Adipocyte (in vitro differentiated cells): Measurements from ENCODE around the gene NCL.
"Not testable (repeated sequence)": the region's sequence is repeated elsewhere in the genome, so short reads cannot be mapped to it uniquely, and the experiment has no call there.

Experiments used
- DNase-seq: peaks from one replicate; pipeline ENCODE4 v3.0.0-alpha.2; 2015; ENCODE audit warnings: low read depth
- H3K27me3 ChIP-seq: replicated peaks from 2 replicates; pipeline ENCODE4 v1.7.0; 2013; ENCODE audit warnings: mild to moderate bottlenecking, low read length, moderate library complexity; ENCODE audit not compliant: control insufficient read depth, insufficient read depth
- H3K36me3 ChIP-seq: 2 replicates; pipeline ENCODE4 v1.7.0; 2013; ENCODE audit warnings: low read length, mild to moderate bottlenecking, moderate library complexity; ENCODE audit not compliant: control insufficient read depth, insufficient read depth, severe bottlenecking
- H3K4me1 ChIP-seq: 2 replicates; pipeline ENCODE4 v1.7.0; 2013; ENCODE audit warnings: mild to moderate bottlenecking, low read length, moderate library complexity; ENCODE audit not compliant: control insufficient read depth, insufficient read depth
- H3K4me3 ChIP-seq: 2 replicates; pipeline ENCODE4 v1.7.0; 2013; ENCODE audit warnings: mild to moderate bottlenecking, low read length, moderate library complexity
- H3K9ac ChIP-seq: 2 replicates; pipeline ENCODE4 v1.7.0; 2013; ENCODE audit warnings: mild to moderate bottlenecking, low read length, moderate library complexity
- H3K9me3 ChIP-seq: 2 replicates; pipeline ENCODE4 v1.7.0; 2013; ENCODE audit warnings: mild to moderate bottlenecking, low read length, moderate library complexity; ENCODE audit not compliant: control insufficient read depth

The NCL gene

DNA sequence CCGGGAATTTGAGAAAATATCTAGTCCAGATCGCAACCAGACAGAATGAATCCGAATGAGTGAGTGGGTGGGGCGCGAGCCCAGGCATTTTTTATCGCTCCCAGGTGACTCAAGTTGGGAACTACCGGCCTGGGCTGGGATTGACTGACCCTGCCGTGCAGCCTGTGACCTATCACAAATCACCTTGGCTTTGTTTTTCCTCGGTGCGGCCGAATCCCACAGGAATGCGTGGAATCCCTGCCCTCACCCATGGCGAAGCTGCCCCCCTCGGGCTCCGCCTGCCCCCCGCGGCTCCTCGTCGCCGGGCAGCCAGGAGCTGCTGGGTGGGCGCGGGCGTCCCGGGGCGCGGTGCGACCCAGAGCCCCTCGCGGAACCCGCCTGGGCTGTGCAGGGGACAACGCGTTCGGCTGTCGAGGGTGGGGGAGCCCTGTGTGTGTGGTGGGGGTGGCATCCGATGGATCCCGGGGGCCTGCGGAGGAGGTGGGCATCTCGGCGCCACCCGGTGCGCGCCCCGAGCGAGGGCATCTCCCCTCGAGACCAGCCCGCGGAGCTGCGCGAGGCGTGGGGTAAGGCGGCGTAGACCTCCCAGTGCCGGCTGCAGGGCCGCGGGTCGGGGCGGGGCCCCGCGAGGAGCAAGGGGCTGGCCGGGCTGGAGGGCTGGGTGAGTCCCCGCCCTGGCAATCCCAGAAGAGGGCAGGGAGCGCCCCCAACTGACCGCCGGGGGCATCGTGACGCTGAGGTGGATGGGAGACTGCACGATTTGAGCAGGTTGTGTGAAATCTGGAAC is 52.3 kb downstream of the NCL start:
- no peaks in the 10 kb centered on the region for H3K36me3 ChIP-seq
- H3K9ac ChIP-seq, result peak overlapping the region; percentile 74
- H3K4me1 ChIP-seq, result peaks cover 7% of the 10 kb centered on the region
- H3K9me3 ChIP-seq, result peaks cover 9% of the 10 kb centered on the region
- peak; percentile 93 for DNase-seq
- peak overlapping the region; percentile 77 for H3K4me3 ChIP-seq
- peaks cover 4% of the 10 kb centered on the region for H3K27me3 ChIP-seq

- H3K9ac ChIP-seq, result no peak overlapping the region
- H3K27me3 ChIP-seq, result peaks cover 4% of the 10 kb centered on the region
- no peaks in the 10 kb centered on the region for H3K36me3 ChIP-seq
- DNase-seq, result no peak
- H3K9me3 ChIP-seq, result peaks cover 9% of the 10 kb centered on the region
- H3K4me3 ChIP-seq, result peak overlapping the region; percentile 77
- peaks cover 7% of the 10 kb centered on the region for H3K4me1 ChIP-seq
These were observed 53.0 kb downstream of the NCL start for GRCh38 chr2:231411237-231411636.

DNA sequence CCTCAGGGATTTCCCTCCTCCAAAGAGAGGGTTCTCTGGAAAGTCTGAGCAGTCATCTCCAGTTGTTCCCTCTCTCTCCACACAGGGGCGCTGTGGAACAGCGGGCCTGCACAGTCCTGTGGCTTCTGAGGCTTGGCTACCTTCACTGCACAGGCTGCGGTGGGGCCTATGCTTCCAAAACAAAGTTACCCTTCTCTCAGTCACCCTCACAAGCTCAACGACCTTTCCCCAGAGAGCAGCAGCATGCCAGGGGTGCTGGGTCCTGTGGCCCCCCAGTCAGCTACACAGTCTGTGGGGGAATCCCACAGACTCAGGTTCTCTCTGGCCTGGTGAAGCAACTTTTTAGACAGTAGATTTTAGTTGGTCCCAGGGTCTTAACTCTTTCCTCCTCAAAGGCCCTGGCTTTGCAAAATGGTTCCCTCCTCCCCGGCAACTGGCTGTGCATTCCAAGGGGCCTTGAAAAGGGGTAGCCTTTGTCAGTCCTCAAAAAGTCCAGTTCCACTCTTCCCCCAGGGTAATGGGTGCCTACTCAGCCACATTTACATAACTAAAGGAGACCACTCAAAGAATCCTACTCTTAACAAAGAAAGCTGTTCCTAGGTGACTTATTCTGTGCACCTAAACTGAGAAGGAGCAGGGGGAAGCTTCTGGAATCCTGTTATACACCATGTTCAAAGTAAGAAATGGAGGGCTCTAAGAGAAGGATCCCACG is 53.8 kb downstream of the NCL start:
- H3K4me1 ChIP-seq, result peaks cover 11% of the 10 kb centered on the region
- H3K9ac ChIP-seq, result no peak overlapping the region
- H3K9me3 ChIP-seq, result peaks cover 9% of the 10 kb centered on the region
- peaks cover 4% of the 10 kb centered on the region for H3K27me3 ChIP-seq
- H3K36me3 ChIP-seq, result no peaks in the 10 kb centered on the region
- no peak overlapping the region for H3K4me3 ChIP-seq
- no peak for DNase-seq

- Histone ChIP-seq H3K27me3 (peaks cover under 1% of the 10 kb centered on the region), H3K4me3 (no peak overlapping the region), H3K36me3 (no peaks in the 10 kb centered on the region), H3K9ac (no peak overlapping the region), H3K9me3 (peaks cover 9% of the 10 kb centered on the region), H3K4me1 (peaks cover 11% of the 10 kb centered on the region)
- no peak for DNase-seq
These were observed 54.5 kb downstream of the NCL start for GRCh38 chr2:231409776-231410175.

- DNase-seq, H3K9ac ChIP-seq, H3K36me3 ChIP-seq, H3K27me3 ChIP-seq, H3K9me3 ChIP-seq, H3K4me3 ChIP-seq: not testable (repeated sequence)
- peaks cover 11% of the 10 kb centered on the region for H3K4me1 ChIP-seq
These were observed 56.0 kb downstream of the NCL start for GRCh38 chr2:231408304-231408703.

DNA sequence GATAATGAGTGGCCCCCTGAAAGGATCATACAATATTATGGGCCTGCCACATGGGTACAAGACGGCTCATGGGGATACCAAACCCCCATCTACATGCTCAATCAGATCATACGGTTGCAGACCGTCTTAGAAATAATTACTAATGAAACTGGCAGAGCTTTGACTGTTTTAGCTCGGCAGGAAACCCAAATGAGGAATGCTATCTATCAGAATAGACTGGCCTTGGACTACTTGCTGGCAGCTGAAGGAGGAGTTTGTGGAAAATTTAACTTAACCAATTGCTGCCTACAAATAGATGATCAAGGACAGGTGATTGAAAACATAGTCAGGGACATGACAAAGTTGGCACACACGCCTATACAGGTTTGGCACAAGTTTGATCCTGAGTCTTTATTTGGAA is 56.6 kb downstream of the NCL start:
- H3K9ac ChIP-seq, H3K4me3 ChIP-seq, DNase-seq, H3K9me3 ChIP-seq, H3K27me3 ChIP-seq, H3K36me3 ChIP-seq: not testable (repeated sequence)
- H3K4me1 ChIP-seq, result peaks cover 11% of the 10 kb centered on the region

GRCh38 chr2:231405601-231406367 is 58.5 kb downstream of the NCL start:
- H3K27me3 ChIP-seq, result peaks cover 15% of the 10 kb centered on the region
- not testable (repeated sequence) for H3K9me3 ChIP-seq, DNase-seq, H3K4me3 ChIP-seq, H3K36me3 ChIP-seq, H3K9ac ChIP-seq, H3K4me1 ChIP-seq

DNA sequence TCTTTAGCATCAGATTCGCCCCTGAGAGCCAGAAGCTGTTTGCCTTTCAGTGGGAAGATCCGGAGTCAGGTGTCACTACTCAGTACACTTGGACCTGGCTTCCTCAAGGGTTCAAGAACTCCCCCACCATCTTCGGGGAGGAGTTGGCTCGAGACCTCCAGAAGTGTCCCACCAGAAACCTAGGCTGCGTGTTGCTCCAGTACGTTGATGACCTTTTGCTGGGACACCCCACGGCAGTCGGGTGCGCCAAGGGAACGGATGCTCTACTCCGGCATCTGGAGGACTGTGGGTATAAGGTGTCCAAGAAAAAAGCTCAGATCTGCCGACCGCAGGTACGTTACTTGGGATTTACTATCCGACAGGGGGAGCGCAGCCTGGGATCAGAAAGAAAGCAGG is 60.1 kb downstream of the NCL start:
- DNase-seq, result not testable (repeated sequence)

More for the DNA sequence above, 60.1 kb downstream of the NCL start:
- Histone ChIP-seq H3K4me1 (peaks cover 14% of the 10 kb centered on the region), H3K27me3 (peaks cover 15% of the 10 kb centered on the region)
- not testable (repeated sequence) for H3K4me3 ChIP-seq, H3K36me3 ChIP-seq, H3K9ac ChIP-seq, H3K9me3 ChIP-seq
